Activated B cell treated with CpG ODN at 0.5 μM for 24 hours (primary cell): ENCODE data around the gene SLC28A1. TPM values are rescaled to one million over a fixed set of nuclear protein-coding genes. Genes with fewer than 3 reads are reported as not detected.

Experiments used
- ATAC-seq: fragments of 200-7000 bp; cut with Tn5 transposase; one replicate; pipeline ENCODE4 v1.10.0; 2021; ENCODE audit warnings: low read depth, mild to moderate bottlenecking, moderate library complexity
- CTCF ChIA-PET: fragments of 350-600 bp; sonication (Branson Sonifier 250); formaldehyde crosslinking; loops from one replicate; lab custom pipeline; 2021; ENCODE audit warnings: antibody characterized with exemption; lab: Charles Lee
- POLR2A ChIA-PET: fragments of 350-600 bp; sonication (Branson Sonifier 250); formaldehyde crosslinking; loops from one replicate; lab custom pipeline; 2021; ENCODE audit warnings: antibody characterized with exemption; lab: Charles Lee
- DNase-seq: peaks from one replicate; pipeline ENCODE4 v3.0.0; 2022
- H3K27ac Mint-ChIP-seq: one replicate; pipeline ENCODE4 v1.8.0; 2020; ENCODE audit warnings: mixed read lengths
- H3K27me3 Mint-ChIP-seq: one replicate; pipeline ENCODE4 v1.8.0; 2021; ENCODE audit warnings: mixed read lengths
- H3K36me3 Mint-ChIP-seq: one replicate; pipeline ENCODE4 v1.8.0; 2021; ENCODE audit warnings: low read depth, mixed read lengths
- H3K4me1 Mint-ChIP-seq: one replicate; pipeline ENCODE4 v1.8.0; 2021; ENCODE audit warnings: mixed read lengths
- H3K4me3 Mint-ChIP-seq: one replicate; pipeline ENCODE4 v1.8.0; 2020; ENCODE audit warnings: mild to moderate bottlenecking, mixed read lengths
- H3K9me3 Mint-ChIP-seq: one replicate; pipeline ENCODE4 v1.8.0; 2020; ENCODE audit warnings: mixed read lengths
- intact Hi-C: fragments of 100-400 bp; cut with micrococcal nuclease; formaldehyde crosslinking; loops from one replicate; pipeline ENCODE4 v1.15.1; 2024
- total RNA-seq: library from RNA; stranded (reverse); gene quantifications from 2 replicates; pipeline ENCODE4 v1.2.3, GENCODE V29; 2022
- TF ChIP-seq, protein P1 (sequence below): fragments of 200-600 bp; IDR thresholded peaks from one replicate; pipeline ENCODE4 v1.8.0; 2022; ENCODE audit warnings: antibody characterized with exemption, mild to moderate bottlenecking

The SLC28A1 gene
- total RNA-seq, 1 donor from 2014 or later: not detected

GRCh38 chr15:84909029-84909428 is 24.6 kb downstream of the SLC28A1 start:
- ATAC-seq (no peak), DNase-seq (no peak)
- ChIA-PET POLR2A (no interaction called here), CTCF (no interaction called here)
- no peaks in the 10 kb centered on the region for H3K4me1 Mint-ChIP-seq
- TF ChIP-seq, protein P1, sequence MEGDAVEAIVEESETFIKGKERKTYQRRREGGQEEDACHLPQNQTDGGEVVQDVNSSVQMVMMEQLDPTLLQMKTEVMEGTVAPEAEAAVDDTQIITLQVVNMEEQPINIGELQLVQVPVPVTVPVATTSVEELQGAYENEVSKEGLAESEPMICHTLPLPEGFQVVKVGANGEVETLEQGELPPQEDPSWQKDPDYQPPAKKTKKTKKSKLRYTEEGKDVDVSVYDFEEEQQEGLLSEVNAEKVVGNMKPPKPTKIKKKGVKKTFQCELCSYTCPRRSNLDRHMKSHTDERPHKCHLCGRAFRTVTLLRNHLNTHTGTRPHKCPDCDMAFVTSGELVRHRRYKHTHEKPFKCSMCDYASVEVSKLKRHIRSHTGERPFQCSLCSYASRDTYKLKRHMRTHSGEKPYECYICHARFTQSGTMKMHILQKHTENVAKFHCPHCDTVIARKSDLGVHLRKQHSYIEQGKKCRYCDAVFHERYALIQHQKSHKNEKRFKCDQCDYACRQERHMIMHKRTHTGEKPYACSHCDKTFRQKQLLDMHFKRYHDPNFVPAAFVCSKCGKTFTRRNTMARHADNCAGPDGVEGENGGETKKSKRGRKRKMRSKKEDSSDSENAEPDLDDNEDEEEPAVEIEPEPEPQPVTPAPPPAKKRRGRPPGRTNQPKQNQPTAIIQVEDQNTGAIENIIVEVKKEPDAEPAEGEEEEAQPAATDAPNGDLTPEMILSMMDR: no peak
- H3K27me3 Mint-ChIP-seq: peaks cover 3% of the 10 kb centered on the region
- H3K27ac Mint-ChIP-seq: no peak overlapping the region
- no peaks in the 10 kb centered on the region for H3K36me3 Mint-ChIP-seq
- intact Hi-C loops: no loop called here
- H3K4me3 Mint-ChIP-seq: no peak overlapping the region
- no peaks in the 10 kb centered on the region for H3K9me3 Mint-ChIP-seq

DNA sequence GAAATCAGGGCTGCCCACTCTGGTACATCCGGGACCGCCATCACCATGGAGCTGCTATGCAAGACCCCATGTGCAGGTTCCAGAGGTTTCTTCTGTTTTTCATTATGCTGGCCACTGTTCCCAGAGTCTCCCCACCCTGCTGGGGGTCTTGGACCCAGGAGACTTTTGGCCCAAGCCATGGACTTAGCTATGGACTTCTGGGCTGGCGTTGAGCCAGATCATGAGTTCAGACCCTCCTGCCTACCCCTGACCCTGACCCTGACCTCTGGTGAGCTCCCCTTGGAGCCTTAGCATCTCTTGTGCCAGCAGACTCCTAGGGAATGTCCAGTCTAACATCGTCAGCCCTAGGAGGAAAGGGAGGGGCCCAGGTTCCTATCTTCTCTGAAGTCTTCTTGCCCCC is 25.3 kb downstream of the SLC28A1 start:
- intact Hi-C loops: no loop called here
- TF ChIP-seq, protein P1: no peak
- H3K27ac Mint-ChIP-seq: no peak overlapping the region
- ATAC-seq: no peak
- H3K27me3 Mint-ChIP-seq: peaks cover 3% of the 10 kb centered on the region
- H3K4me3 Mint-ChIP-seq: no peak overlapping the region
- no peak for DNase-seq
- H3K9me3 Mint-ChIP-seq: no peaks in the 10 kb centered on the region
- peaks cover under 1% of the 10 kb centered on the region for H3K4me1 Mint-ChIP-seq
- ChIA-PET POLR2A (no interaction called here), CTCF (no interaction called here)
- no peaks in the 10 kb centered on the region for H3K36me3 Mint-ChIP-seq

DNA sequence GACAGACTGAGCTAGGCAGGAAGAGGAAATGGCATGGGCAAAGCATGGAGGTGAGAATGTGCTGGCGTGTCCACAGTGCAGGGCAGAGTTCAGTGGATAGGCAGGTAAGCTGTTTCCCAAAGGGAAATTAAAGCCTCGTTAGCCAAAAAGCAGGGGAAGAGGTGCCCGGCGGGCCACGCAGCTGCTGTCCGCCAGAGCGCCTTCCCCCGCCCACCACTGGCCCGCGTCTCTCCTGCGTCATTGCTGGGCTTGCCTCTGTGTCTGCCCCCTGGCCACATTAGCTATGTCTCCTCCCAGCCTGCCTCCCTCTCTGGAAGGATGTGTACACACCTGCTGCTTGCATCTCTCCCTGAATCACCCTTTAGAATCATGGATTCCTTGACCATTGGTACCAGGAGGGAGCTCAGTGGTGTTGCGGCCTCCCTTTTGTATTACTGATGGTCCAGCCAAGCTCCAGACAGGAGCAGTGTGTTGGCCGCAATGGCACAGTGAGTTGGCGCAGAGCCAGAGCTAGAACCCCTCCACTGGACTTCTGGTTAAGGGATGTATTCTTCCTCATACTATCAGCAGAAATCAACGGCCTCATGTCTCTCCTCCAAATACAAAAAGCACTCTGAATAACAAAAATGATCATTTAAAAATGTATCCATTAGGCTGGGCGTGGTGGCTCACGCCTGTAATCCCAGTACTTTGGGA is 26.6 kb downstream of the SLC28A1 start:
- POLR2A ChIA-PET: no interaction called here
- peaks cover 9% of the 10 kb centered on the region for H3K27me3 Mint-ChIP-seq
- CTCF ChIA-PET: no interaction called here
- no peak for ATAC-seq
- no peak for DNase-seq
- H3K4me3 Mint-ChIP-seq: no peak overlapping the region
- no peaks in the 10 kb centered on the region for H3K9me3 Mint-ChIP-seq
- TF ChIP-seq, protein P1: no peak
- peaks cover 2% of the 10 kb centered on the region for H3K4me1 Mint-ChIP-seq
- no peaks in the 10 kb centered on the region for H3K36me3 Mint-ChIP-seq
- no peak overlapping the region for H3K27ac Mint-ChIP-seq
- intact Hi-C loops: no loop called here

DNA sequence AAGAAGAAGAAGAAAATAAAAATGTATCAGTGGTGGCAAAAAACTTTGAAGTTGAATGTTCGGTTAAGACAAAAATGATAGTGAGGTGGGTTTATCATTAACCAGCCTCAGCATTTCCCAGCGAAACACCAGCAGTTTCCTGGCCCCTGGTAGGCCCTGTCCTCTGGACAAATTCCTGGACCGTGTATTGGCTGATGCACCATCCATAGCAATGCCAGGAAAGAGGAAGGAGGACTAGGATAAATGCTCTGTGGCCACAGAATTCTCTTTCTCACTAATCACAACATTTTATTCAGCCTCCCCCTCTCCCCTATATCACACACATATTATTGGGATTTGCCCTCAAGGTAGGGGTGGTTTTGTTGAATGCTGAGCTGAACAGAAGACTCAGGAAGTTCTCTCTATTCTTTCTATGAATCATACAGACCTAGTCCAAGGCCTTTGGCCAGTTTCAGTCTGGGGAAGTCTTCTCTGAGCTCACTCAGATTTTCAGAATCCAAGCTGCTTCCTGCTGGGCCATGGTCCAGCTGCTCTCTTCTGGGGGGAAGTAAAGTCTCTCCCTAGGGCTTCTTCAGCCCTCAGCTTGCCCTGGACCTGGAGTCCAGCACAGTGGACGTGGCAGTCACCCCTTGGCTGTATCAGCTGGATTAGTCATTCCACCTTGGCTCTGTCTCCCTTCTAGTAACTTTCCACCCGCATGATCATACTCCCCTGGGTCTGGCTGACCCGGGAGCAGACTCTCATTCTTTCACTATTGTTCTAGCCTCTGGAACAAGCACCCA is 27.6 kb downstream of the SLC28A1 start:
- CTCF ChIA-PET: no interaction called here
- H3K36me3 Mint-ChIP-seq: no peaks in the 10 kb centered on the region
- no peak for DNase-seq
- POLR2A ChIA-PET: no interaction called here
- H3K9me3 Mint-ChIP-seq: no peaks in the 10 kb centered on the region
- no peak for ATAC-seq
- peaks cover 2% of the 10 kb centered on the region for H3K4me1 Mint-ChIP-seq
- H3K27ac Mint-ChIP-seq: no peak overlapping the region
- no peak overlapping the region for H3K4me3 Mint-ChIP-seq
- TF ChIP-seq, protein P1: no peak
- H3K27me3 Mint-ChIP-seq: peaks cover 11% of the 10 kb centered on the region
- intact Hi-C loops: no loop called here

- no peaks in the 10 kb centered on the region for H3K36me3 Mint-ChIP-seq
- CTCF ChIA-PET: no interaction called here
- H3K27me3 Mint-ChIP-seq: peaks cover 11% of the 10 kb centered on the region
- DNase-seq (no peak), ATAC-seq (no peak)
- POLR2A ChIA-PET: no interaction called here
- no peaks in the 10 kb centered on the region for H3K9me3 Mint-ChIP-seq
- intact Hi-C loops: no loop called here
- H3K4me1 Mint-ChIP-seq: peaks cover 2% of the 10 kb centered on the region
- H3K27ac Mint-ChIP-seq: no peak overlapping the region
- TF ChIP-seq, protein P1: no peak
- H3K4me3 Mint-ChIP-seq: no peak overlapping the region
Observed at GRCh38 chr15:84913360-84913723, 28.9 kb downstream of the SLC28A1 start.
